HEK293 (cell line): ENCODE measurements around the gene AGRN.

ENCODE experiments used
- BCL6B ChIP-seq: fragments of 450-650 bp; formaldehyde crosslinking; IDR thresholded peaks from 2 replicates; pipeline ENCODE4 v1.5.1; 2017; ENCODE audit warnings: missing biosample characterization, missing genetic modification characterization
- FEZF1 ChIP-seq: fragments of 450-650 bp; formaldehyde crosslinking; IDR thresholded peaks from 2 replicates; pipeline ENCODE4 v1.5.1; 2016; ENCODE audit warnings: missing biosample characterization, missing genetic modification characterization
- KLF1 ChIP-seq: fragments of 450-650 bp; formaldehyde crosslinking; IDR thresholded peaks from 2 replicates; pipeline ENCODE4 v1.5.1; 2016; ENCODE audit warnings: missing biosample characterization, missing genetic modification characterization
- PRDM1 ChIP-seq: fragments of 450-650 bp; formaldehyde crosslinking; IDR thresholded peaks from 2 replicates; pipeline ENCODE4; 2016; ENCODE audit warnings: missing biosample characterization, missing genetic modification characterization
- PRDM2 ChIP-seq: fragments of 450-650 bp; formaldehyde crosslinking; IDR thresholded peaks from 2 replicates; pipeline ENCODE4 v1.5.1; 2016; ENCODE audit warnings: missing biosample characterization, missing genetic modification characterization, borderline replicate concordance
- SETDB1 ChIP-seq: IDR thresholded peaks from one replicate; pipeline ENCODE4 v1.6.1; 2017; ENCODE audit warnings: mild to moderate bottlenecking, low read length, moderate library complexity, mixed read lengths; ENCODE audit not compliant: insufficient read length
- SP2 ChIP-seq: fragments of 450-650 bp; formaldehyde crosslinking; IDR thresholded peaks from 2 replicates; pipeline ENCODE4 v1.5.1; 2016; ENCODE audit warnings: missing biosample characterization, missing genetic modification characterization
- ZEB2 ChIP-seq: fragments of 450-650 bp; formaldehyde crosslinking; IDR thresholded peaks from 2 replicates; pipeline ENCODE4 v1.5.1; 2016; ENCODE audit warnings: missing biosample characterization, missing genetic modification characterization
- ZFP69B ChIP-seq: fragments of 450-650 bp; formaldehyde crosslinking; IDR thresholded peaks from 2 replicates; pipeline ENCODE4 v1.5.1; 2016; ENCODE audit warnings: missing biosample characterization, missing genetic modification characterization
- ZNF133 ChIP-seq: fragments of 450-650 bp; formaldehyde crosslinking; IDR thresholded peaks from 2 replicates; pipeline ENCODE4 v1.5.1; 2016; ENCODE audit warnings: missing biosample characterization, missing genetic modification characterization
- ZNF19 ChIP-seq: fragments of 450-650 bp; formaldehyde crosslinking; IDR thresholded peaks from 2 replicates; pipeline ENCODE4; 2016; ENCODE audit warnings: missing biosample characterization, missing genetic modification characterization, low read depth
- ZNF211 ChIP-seq: fragments of 450-650 bp; formaldehyde crosslinking; IDR thresholded peaks from 2 replicates; pipeline ENCODE4 v1.5.1; 2016; ENCODE audit warnings: low read depth, missing biosample characterization, missing genetic modification characterization
- ZNF214 ChIP-seq: fragments of 450-650 bp; formaldehyde crosslinking; IDR thresholded peaks from 2 replicates; pipeline ENCODE4 v1.5.1; 2017; ENCODE audit warnings: missing biosample characterization, mild to moderate bottlenecking, missing genetic modification characterization, borderline replicate concordance
- ZNF302 ChIP-seq: fragments of 450-650 bp; formaldehyde crosslinking; IDR thresholded peaks from 2 replicates; pipeline ENCODE4 v1.5.1; 2016; ENCODE audit warnings: missing biosample characterization, missing genetic modification characterization, low read depth
- ZNF394 ChIP-seq: fragments of 450-650 bp; formaldehyde crosslinking; IDR thresholded peaks from 2 replicates; pipeline ENCODE4 v1.5.1; 2016; ENCODE audit warnings: missing biosample characterization, missing genetic modification characterization, mild to moderate bottlenecking, moderate library complexity, borderline replicate concordance
- ZNF501 ChIP-seq: fragments of 450-650 bp; formaldehyde crosslinking; IDR thresholded peaks from 2 replicates; pipeline ENCODE4 v1.5.1; 2016; ENCODE audit warnings: missing biosample characterization, missing genetic modification characterization
- ZNF513 ChIP-seq: fragments of 450-650 bp; IDR thresholded peaks from 2 replicates; pipeline ENCODE4 v1.5.1; 2018; ENCODE audit warnings: missing biosample characterization, missing genetic modification characterization
- ZNF514 ChIP-seq: fragments of 450-650 bp; formaldehyde crosslinking; IDR thresholded peaks from 2 replicates; pipeline ENCODE4 v1.5.1; 2016; ENCODE audit warnings: missing biosample characterization, missing genetic modification characterization
- ZNF521 ChIP-seq: fragments of 450-650 bp; formaldehyde crosslinking; IDR thresholded peaks from 2 replicates; pipeline ENCODE4 v1.5.1; 2017; ENCODE audit warnings: missing biosample characterization, mild to moderate bottlenecking, missing genetic modification characterization
- ZNF549 ChIP-seq: fragments of 450-650 bp; IDR thresholded peaks from 2 replicates; pipeline ENCODE4 v1.5.1; 2018; ENCODE audit warnings: missing biosample characterization, missing genetic modification characterization, mild to moderate bottlenecking, inconsistent platforms, moderate library complexity
- ZNF560 ChIP-seq: fragments of 450-650 bp; formaldehyde crosslinking; IDR thresholded peaks from 2 replicates; pipeline ENCODE4 v1.5.1; 2017; ENCODE audit warnings: missing biosample characterization, missing genetic modification characterization, borderline replicate concordance
- ZNF585B ChIP-seq: fragments of 450-650 bp; formaldehyde crosslinking; IDR thresholded peaks from 2 replicates; pipeline ENCODE4 v1.5.1; 2016; ENCODE audit warnings: missing biosample characterization, missing genetic modification characterization
- ZNF600 ChIP-seq: fragments of 450-650 bp; formaldehyde crosslinking; IDR thresholded peaks from 2 replicates; pipeline ENCODE4 v1.5.1; 2016; ENCODE audit warnings: missing biosample characterization, missing genetic modification characterization
- ZNF610 ChIP-seq: fragments of 450-650 bp; formaldehyde crosslinking; IDR thresholded peaks from 2 replicates; pipeline ENCODE4 v1.5.1; 2016; ENCODE audit warnings: missing biosample characterization, missing genetic modification characterization, borderline replicate concordance
- ZNF670 ChIP-seq: fragments of 450-650 bp; formaldehyde crosslinking; IDR thresholded peaks from 2 replicates; pipeline ENCODE4 v1.5.1; 2016; ENCODE audit warnings: missing biosample characterization, missing genetic modification characterization, low read depth
- ZNF677 ChIP-seq: fragments of 450-650 bp; IDR thresholded peaks from 2 replicates; pipeline ENCODE4 v1.5.0; 2018; ENCODE audit warnings: missing biosample characterization, mild to moderate bottlenecking, missing genetic modification characterization, moderate library complexity
- ZNF692 ChIP-seq: fragments of 450-650 bp; formaldehyde crosslinking; IDR thresholded peaks from 2 replicates; pipeline ENCODE4 v1.5.1; 2016; ENCODE audit warnings: missing biosample characterization, missing genetic modification characterization
- ZNF768 ChIP-seq: fragments of 450-650 bp; formaldehyde crosslinking; IDR thresholded peaks from 2 replicates; pipeline ENCODE4 v1.5.1; 2018; ENCODE audit warnings: missing biosample characterization, mild to moderate bottlenecking, missing genetic modification characterization
- ZNF843 ChIP-seq: fragments of 450-650 bp; formaldehyde crosslinking; IDR thresholded peaks from 2 replicates; pipeline ENCODE4 v1.5.1; 2016; ENCODE audit warnings: missing biosample characterization, missing genetic modification characterization
- ZSCAN16 ChIP-seq: fragments of 450-650 bp; formaldehyde crosslinking; IDR thresholded peaks from 2 replicates; pipeline ENCODE4 v1.5.1; 2016; ENCODE audit warnings: missing biosample characterization, missing genetic modification characterization
- ZSCAN5A ChIP-seq: fragments of 450-650 bp; formaldehyde crosslinking; IDR thresholded peaks from 2 replicates; pipeline ENCODE4 v1.5.1; 2016; ENCODE audit warnings: missing biosample characterization, missing genetic modification characterization

The AGRN gene

GRCh38 chr1:991895-992294 lies 28.0 kb upstream of the AGRN start (continued):
- no peak for TF ChIP-seq ZSCAN5A (tag by site-specific recombination)
- no peak for TF ChIP-seq ZSCAN16 (tag by site-specific recombination)
- no peak for TF ChIP-seq PRDM1 (tag by site-specific recombination)
- no peak for TF ChIP-seq ZNF677 (tag by site-specific recombination)
- TF ChIP-seq ZNF513 (tag by site-specific recombination) = no peak
- no peak for TF ChIP-seq ZNF19 (tag by site-specific recombination)
- no peak for TF ChIP-seq ZNF394
- TF ChIP-seq ZNF768 (tag by site-specific recombination) = no peak
- no peak for TF ChIP-seq ZNF514 (tag by site-specific recombination)
- TF ChIP-seq ZNF600 (tag by site-specific recombination) = no peak
- TF ChIP-seq ZNF211 (tag by site-specific recombination) = no peak
- TF ChIP-seq ZNF549 = no peak
- TF ChIP-seq ZNF133 (tag by site-specific recombination) = peak; percentile 100
- no peak for TF ChIP-seq FEZF1
- no peak for TF ChIP-seq PRDM2 (tag by site-specific recombination)
- TF ChIP-seq ZNF585B = 0 out of 2 replicates have a peak, but pooled peaks have one; percentile 20
- TF ChIP-seq KLF1 (tag by site-specific recombination) = no peak
- peak; percentile 57 for TF ChIP-seq SETDB1
- no peak for TF ChIP-seq ZEB2
- no peak for TF ChIP-seq ZNF501 (tag by site-specific recombination)
- TF ChIP-seq ZNF214 (tag by site-specific recombination) = no peak
- no peak for TF ChIP-seq ZNF521 (tag by site-specific recombination)
- no peak for TF ChIP-seq SP2 (tag by site-specific recombination)
- no peak for TF ChIP-seq ZNF302 (tag by site-specific recombination)
- TF ChIP-seq ZNF692 (tag by site-specific recombination) = no peak
- 0 out of 2 replicates have a peak, but pooled peaks have one; percentile 46 for TF ChIP-seq ZNF610 (tag by site-specific recombination)
- 0 out of 2 replicates have a peak, but pooled peaks have one; percentile 5 for TF ChIP-seq ZNF560
- no peak for TF ChIP-seq BCL6B (tag by site-specific recombination)
- no peak for TF ChIP-seq ZFP69B (tag by site-specific recombination)
- no peak for TF ChIP-seq ZNF670 (tag by site-specific recombination)
- TF ChIP-seq ZNF843 (tag by site-specific recombination) = no peak
